Measurements from ENCODE around the gene NQO2. TPM values are rescaled to one million over a fixed set of nuclear protein-coding genes. Genes with fewer than 3 reads are reported as not detected.
A peak's percentile ranks its signal among the peaks of the same experiment; 100 is the strongest.

The NQO2 gene
- total and polyA plus RNA-seq, 2 of the 13 experiments (the other 11 are each of a cell fraction or from before 2014, with no cell fraction given) = 32.2 to 56.5 TPM

DNA sequence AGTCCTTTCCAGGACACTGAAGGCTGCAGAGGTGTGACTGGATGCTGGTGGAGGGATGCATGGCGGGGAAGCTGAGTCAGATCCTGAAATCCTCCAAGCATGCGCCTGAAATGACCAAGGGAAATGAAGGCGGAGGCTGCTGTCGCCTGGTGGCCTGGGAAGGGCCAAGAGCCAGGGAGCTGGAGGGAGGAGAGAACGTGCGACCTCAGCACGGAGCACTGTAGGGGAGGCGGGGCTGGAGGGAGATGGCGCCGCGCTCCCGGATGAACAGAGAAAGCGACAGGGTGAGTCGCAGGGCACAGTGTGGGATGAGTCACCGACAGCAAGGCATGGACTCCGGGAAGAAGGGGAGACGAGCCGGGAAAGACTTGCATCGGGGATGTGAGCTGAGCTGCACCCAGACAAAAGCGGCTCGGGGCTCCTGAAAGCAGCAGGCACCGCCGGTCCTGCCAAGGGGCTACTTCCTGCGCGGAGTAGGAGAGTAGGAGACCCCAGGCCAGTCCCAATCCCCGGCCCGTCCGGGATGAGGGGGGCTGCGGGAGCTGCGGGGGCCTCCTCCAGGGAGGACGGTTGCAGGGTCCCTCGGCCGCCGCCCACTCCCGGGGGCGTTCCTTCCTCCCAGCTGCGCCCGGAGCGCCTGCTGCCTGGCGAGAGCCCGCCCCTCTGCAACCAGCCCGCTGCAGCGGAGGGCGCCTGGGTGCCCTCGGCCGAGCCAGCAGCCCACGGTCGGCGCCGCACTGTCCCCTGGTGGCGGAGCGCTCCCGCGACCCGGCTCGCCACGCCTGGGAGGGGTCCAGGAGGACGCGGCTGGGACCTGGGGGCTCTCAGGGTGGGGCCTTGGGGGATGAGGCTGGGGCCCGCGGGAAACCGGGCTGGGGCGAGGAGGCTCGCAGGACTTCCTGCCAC lies 11.0 kb upstream of the NQO2 start (continued):
- TF ChIP-seq, protein P1, sequence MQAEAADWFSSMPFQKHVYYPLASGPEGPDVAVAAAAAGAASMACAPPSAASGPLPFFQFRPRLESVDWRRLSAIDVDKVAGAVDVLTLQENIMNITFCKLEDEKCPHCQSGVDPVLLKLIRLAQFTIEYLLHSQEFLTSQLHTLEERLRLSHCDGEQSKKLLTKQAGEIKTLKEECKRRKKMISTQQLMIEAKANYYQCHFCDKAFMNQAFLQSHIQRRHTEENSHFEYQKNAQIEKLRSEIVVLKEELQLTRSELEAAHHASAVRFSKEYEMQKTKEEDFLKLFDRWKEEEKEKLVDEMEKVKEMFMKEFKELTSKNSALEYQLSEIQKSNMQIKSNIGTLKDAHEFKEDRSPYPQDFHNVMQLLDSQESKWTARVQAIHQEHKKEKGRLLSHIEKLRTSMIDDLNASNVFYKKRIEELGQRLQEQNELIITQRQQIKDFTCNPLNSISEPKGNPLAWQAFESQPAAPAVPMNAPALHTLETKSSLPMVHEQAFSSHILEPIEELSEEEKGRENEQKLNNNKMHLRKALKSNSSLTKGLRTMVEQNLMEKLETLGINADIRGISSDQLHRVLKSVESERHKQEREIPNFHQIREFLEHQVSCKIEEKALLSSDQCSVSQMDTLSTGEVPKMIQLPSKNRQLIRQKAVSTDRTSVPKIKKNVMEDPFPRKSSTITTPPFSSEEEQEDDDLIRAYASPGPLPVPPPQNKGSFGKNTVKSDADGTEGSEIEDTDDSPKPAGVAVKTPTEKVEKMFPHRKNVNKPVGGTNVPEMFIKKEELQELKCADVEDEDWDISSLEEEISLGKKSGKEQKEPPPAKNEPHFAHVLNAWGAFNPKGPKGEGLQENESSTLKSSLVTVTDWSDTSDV (CRISPR knock-in tag; IDR thresholded peaks at IDR 0.05) = peak; percentile 81; the same call in 1 of the 2 replicates
- TF ChIP-seq ZNF430 (CRISPR knock-in tag; IDR thresholded peaks at IDR 0.05) = peak; percentile 93
- TF ChIP-seq, protein P2, sequence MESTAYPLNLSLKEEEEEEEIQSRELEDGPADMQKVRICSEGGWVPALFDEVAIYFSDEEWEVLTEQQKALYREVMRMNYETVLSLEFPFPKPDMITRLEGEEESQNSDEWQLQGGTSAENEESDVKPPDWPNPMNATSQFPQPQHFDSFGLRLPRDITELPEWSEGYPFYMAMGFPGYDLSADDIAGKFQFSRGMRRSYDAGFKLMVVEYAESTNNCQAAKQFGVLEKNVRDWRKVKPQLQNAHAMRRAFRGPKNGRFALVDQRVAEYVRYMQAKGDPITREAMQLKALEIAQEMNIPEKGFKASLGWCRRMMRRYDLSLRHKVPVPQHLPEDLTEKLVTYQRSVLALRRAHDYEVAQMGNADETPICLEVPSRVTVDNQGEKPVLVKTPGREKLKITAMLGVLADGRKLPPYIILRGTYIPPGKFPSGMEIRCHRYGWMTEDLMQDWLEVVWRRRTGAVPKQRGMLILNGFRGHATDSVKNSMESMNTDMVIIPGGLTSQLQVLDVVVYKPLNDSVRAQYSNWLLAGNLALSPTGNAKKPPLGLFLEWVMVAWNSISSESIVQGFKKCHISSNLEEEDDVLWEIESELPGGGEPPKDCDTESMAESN (CRISPR knock-in tag; conservative IDR thresholded peaks at IDR 0.05) = peak; percentile 58; the same call in 1 of the 2 replicates
- TF ChIP-seq KDM4B (CRISPR knock-in tag; IDR thresholded peaks at IDR 0.05) = peak; percentile 63; the same call in 1 of the 2 replicates
- TF ChIP-seq, protein P3, sequence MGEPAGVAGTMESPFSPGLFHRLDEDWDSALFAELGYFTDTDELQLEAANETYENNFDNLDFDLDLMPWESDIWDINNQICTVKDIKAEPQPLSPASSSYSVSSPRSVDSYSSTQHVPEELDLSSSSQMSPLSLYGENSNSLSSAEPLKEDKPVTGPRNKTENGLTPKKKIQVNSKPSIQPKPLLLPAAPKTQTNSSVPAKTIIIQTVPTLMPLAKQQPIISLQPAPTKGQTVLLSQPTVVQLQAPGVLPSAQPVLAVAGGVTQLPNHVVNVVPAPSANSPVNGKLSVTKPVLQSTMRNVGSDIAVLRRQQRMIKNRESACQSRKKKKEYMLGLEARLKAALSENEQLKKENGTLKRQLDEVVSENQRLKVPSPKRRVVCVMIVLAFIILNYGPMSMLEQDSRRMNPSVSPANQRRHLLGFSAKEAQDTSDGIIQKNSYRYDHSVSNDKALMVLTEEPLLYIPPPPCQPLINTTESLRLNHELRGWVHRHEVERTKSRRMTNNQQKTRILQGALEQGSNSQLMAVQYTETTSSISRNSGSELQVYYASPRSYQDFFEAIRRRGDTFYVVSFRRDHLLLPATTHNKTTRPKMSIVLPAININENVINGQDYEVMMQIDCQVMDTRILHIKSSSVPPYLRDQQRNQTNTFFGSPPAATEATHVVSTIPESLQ (CRISPR knock-in tag; conservative IDR thresholded peaks at IDR 0.05) = no peak; the same call in 1 of the 2 replicates
- peak; percentile 55; the same call in 1 of the 2 replicates for TF ChIP-seq GFI1 (CRISPR knock-in tag; IDR thresholded peaks at IDR 0.05; ENCODE audit: borderline replicate concordance)
- peak; percentile 65; the same call in 1 of the 2 replicates for TF ChIP-seq RXRA (CRISPR knock-in tag; IDR thresholded peaks at IDR 0.05)
- peak; percentile 95; the same call in 1 of the 2 replicates for TF ChIP-seq ZNF567 (CRISPR knock-in tag; IDR thresholded peaks at IDR 0.05; ENCODE audit: borderline replicate concordance)
- no peak; the same call in 1 of the 2 replicates for TF ChIP-seq ZNF75D (CRISPR knock-in tag; IDR thresholded peaks at IDR 0.05; ENCODE audit: borderline replicate concordance)
- TF ChIP-seq ZNF441 (CRISPR knock-in tag; IDR thresholded peaks at IDR 0.05; ENCODE audit: borderline replicate concordance) = peak; percentile 19; the same call in 1 of the 2 replicates
- peak; percentile 53 for TF ChIP-seq FOSL1 (CRISPR knock-in tag; IDR thresholded peaks at IDR 0.05; ENCODE audit: borderline replicate concordance)
- TF ChIP-seq SKI (IDR thresholded peaks at IDR 0.05; ENCODE audit: partially characterized antibody) = no peak
- TF ChIP-seq ZZZ3 (CRISPR knock-in tag; IDR thresholded peaks at IDR 0.05; ENCODE audit: borderline replicate concordance) = peak; percentile 53
- TF ChIP-seq, protein P4, sequence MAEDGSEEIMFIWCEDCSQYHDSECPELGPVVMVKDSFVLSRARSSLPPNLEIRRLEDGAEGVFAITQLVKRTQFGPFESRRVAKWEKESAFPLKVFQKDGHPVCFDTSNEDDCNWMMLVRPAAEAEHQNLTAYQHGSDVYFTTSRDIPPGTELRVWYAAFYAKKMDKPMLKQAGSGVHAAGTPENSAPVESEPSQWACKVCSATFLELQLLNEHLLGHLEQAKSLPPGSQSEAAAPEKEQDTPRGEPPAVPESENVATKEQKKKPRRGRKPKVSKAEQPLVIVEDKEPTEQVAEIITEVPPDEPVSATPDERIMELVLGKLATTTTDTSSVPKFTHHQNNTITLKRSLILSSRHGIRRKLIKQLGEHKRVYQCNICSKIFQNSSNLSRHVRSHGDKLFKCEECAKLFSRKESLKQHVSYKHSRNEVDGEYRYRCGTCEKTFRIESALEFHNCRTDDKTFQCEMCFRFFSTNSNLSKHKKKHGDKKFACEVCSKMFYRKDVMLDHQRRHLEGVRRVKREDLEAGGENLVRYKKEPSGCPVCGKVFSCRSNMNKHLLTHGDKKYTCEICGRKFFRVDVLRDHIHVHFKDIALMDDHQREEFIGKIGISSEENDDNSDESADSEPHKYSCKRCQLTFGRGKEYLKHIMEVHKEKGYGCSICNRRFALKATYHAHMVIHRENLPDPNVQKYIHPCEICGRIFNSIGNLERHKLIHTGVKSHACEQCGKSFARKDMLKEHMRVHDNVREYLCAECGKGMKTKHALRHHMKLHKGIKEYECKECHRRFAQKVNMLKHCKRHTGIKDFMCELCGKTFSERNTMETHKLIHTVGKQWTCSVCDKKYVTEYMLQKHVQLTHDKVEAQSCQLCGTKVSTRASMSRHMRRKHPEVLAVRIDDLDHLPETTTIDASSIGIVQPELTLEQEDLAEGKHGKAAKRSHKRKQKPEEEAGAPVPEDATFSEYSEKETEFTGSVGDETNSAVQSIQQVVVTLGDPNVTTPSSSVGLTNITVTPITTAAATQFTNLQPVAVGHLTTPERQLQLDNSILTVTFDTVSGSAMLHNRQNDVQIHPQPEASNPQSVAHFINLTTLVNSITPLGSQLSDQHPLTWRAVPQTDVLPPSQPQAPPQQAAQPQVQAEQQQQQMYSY (CRISPR knock-in tag; IDR thresholded peaks at IDR 0.05) = 0 out of 2 replicates have a peak, but pooled peaks have one; percentile 12
- peak; percentile 85; the same call in 1 of the 2 replicates for TF ChIP-seq IRF2 (CRISPR knock-in tag; IDR thresholded peaks at IDR 0.05)
- no peak for TF ChIP-seq RFX1 (IDR thresholded peaks at IDR 0.05)
- TF ChIP-seq ZNF672 (CRISPR knock-in tag; IDR thresholded peaks at IDR 0.05) = peak; percentile 63; the same call in 1 of the 2 replicates
- no peak for TF ChIP-seq ZNF761 (CRISPR knock-in tag; conservative IDR thresholded peaks at IDR 0.05)
